Liver (tissue), 9 donors: ENCODE measurements around the gene MEF2A. TPM values are rescaled to one million over a fixed set of nuclear protein-coding genes. Genes with fewer than 3 reads are reported as not detected.

Experiments used
- DNase-seq: peaks from one replicate; pipeline ENCODE4 v3.0.0-alpha.2; 2017; ENCODE audit warnings: low spot score
- H3K27ac ChIP-seq, 2 donors: one replicate each; pipeline ENCODE4 v1.7.0; 2013; ENCODE audit warnings: inconsistent platforms in 2 of 2, low read length in 2 of 2, control low read depth in 1 of 2, low read depth in 1 of 2, mild to moderate bottlenecking in 1 of 2
- H3K27me3 ChIP-seq, 4 donors: one replicate each; pipeline versions ENCODE4 v1.6.1 to v1.7.0; 2013; ENCODE audit warnings: low read length in 3 of 4, inconsistent platforms in 1 of 4, mild to moderate bottlenecking in 1 of 4, moderate library complexity in 1 of 4; ENCODE audit not compliant: control insufficient read depth in 4 of 4, insufficient read depth in 4 of 4
- H3K36me3 ChIP-seq, 4 donors: one replicate each; pipeline versions ENCODE4 v1.6.1 to v1.7.0; 2013; ENCODE audit warnings: low read length in 3 of 4, mild to moderate bottlenecking in 3 of 4, low read depth in 1 of 4, moderate library complexity in 1 of 4; ENCODE audit not compliant: control insufficient read depth in 4 of 4, insufficient read depth in 3 of 4
- H3K4me1 ChIP-seq, 4 donors: one replicate each; pipeline versions ENCODE4 v1.6.1 to v1.7.0; 2013; ENCODE audit warnings: low read length in 3 of 4, mild to moderate bottlenecking in 3 of 4, moderate library complexity in 1 of 4; ENCODE audit not compliant: control insufficient read depth in 4 of 4, insufficient read depth in 4 of 4
- H3K4me3 ChIP-seq, 3 donors: one replicate each; pipeline versions ENCODE4 v1.6.1 to v1.7.0; 2013; ENCODE audit warnings: low read length in 3 of 3, control low read depth in 1 of 3, low read depth in 1 of 3, mild to moderate bottlenecking in 1 of 3
- H3K9ac ChIP-seq, 2 donors: one replicate each; pipeline ENCODE4 v1.7.0; 2013; ENCODE audit warnings: low read length in 2 of 2, mild to moderate bottlenecking in 2 of 2, moderate library complexity in 2 of 2, control low read depth in 1 of 2, low read depth in 1 of 2
- H3K9me3 ChIP-seq, 4 donors: one replicate each; pipeline versions ENCODE4 v1.6.1 to v1.7.0; 2013; ENCODE audit warnings: low read length in 3 of 4; ENCODE audit not compliant: control insufficient read depth in 4 of 4
- ATF3 ChIP-seq: IDR thresholded peaks from 2 replicates; pipeline ENCODE4 v1.6.1; 2016; ENCODE audit warnings: antibody characterized with exemption
- EGR1 ChIP-seq, 2 donors: IDR thresholded peaks; 2 replicates each; pipeline ENCODE4 v1.6.1; 2016 to 2018; ENCODE audit warnings: antibody characterized with exemption in 2 of 2, low read depth in 2 of 2
- FOXA1 ChIP-seq: IDR thresholded peaks from 2 replicates; pipeline ENCODE4 v1.6.1; 2016; ENCODE audit warnings: antibody characterized with exemption
- FOXA2 ChIP-seq: IDR thresholded peaks from 2 replicates; pipeline ENCODE4 v1.6.1; 2016; ENCODE audit warnings: antibody characterized with exemption
- GABPA ChIP-seq, 2 donors: IDR thresholded peaks in 1 of 2; conservative IDR thresholded peaks in 1 of 2; 2 replicates each; pipeline ENCODE4 v1.6.1; 2016; ENCODE audit warnings: antibody characterized with exemption in 2 of 2, mild to moderate bottlenecking in 1 of 2, moderate library complexity in 1 of 2
- HNF4A ChIP-seq, 2 donors: conservative IDR thresholded peaks; 2 replicates each; pipeline ENCODE4 v1.6.1; 2016; ENCODE audit warnings: antibody characterized with exemption in 2 of 2, mild to moderate bottlenecking in 2 of 2
- HNF4G ChIP-seq: IDR thresholded peaks from 2 replicates; pipeline ENCODE4 v1.6.1; 2016; ENCODE audit warnings: antibody characterized with exemption
- NR2F2 ChIP-seq: IDR thresholded peaks from 2 replicates; pipeline ENCODE4 v1.6.1; 2016; ENCODE audit warnings: antibody characterized with exemption
- RAD21 ChIP-seq, 2 donors: IDR thresholded peaks; 2 replicates each; pipeline ENCODE4 v1.6.1; 2016; ENCODE audit warnings: antibody characterized with exemption in 2 of 2, mild to moderate bottlenecking in 2 of 2
- REST ChIP-seq: IDR thresholded peaks from 2 replicates; pipeline ENCODE4 v1.6.1; 2016; ENCODE audit warnings: antibody characterized with exemption, mild to moderate bottlenecking
- SP1 ChIP-seq: IDR thresholded peaks from 2 replicates; pipeline ENCODE4 v1.6.1; 2018; ENCODE audit warnings: antibody characterized with exemption, mild to moderate bottlenecking
- TAF1 ChIP-seq: conservative IDR thresholded peaks from 2 replicates; pipeline ENCODE4 v1.6.1; 2016; ENCODE audit warnings: antibody characterized with exemption, mild to moderate bottlenecking
- YY1 ChIP-seq: IDR thresholded peaks from 2 replicates; pipeline ENCODE4 v1.6.1; 2016; ENCODE audit warnings: antibody characterized with exemption, mild to moderate bottlenecking
- WGBS: extraction: QIAGEN DNeasy Blood & Tissue Kit; methylation state at CpG from one replicate; pipeline ENCODE4 v1.1.7; 2013; 5-methylcytosine and 5-hydroxymethylcytosine counted together
- polyA plus RNA-seq, 2 donors: library from polyadenylated mRNA; stranded (reverse) in 1 of 2; unstranded in 1 of 2; fragments of 200-250 nt in 1 of 2; fragments of >200 nt in 1 of 2; fragmentation: Nextera tagmentation in 1 of 2; extraction: Ambion mirVana in 1 of 2; gene quantifications; one replicate each; pipeline versions ENCODE4 v1.2.1 to v1.2.3, GENCODE V29; 2013 to 2015
- total RNA-seq, 2 donors: library from RNA; depleted of rRNA; stranded (reverse); fragments of >200 nt; gene quantifications; one replicate each; pipeline ENCODE4 v1.2.3, GENCODE V29; 2014
- TF ChIP-seq, protein P1 (sequence below): IDR thresholded peaks from 2 replicates; pipeline ENCODE4 v1.6.1; 2016; ENCODE audit warnings: antibody characterized with exemption
- TF ChIP-seq, protein P2 (sequence below): IDR thresholded peaks from 2 replicates; pipeline ENCODE4 v1.6.1; 2016; ENCODE audit warnings: antibody characterized with exemption
- TF ChIP-seq, protein P3 (sequence below): fragments of 150-350 bp; IDR thresholded peaks from 2 replicates; pipeline ENCODE4 v1.5.1; 2017; ENCODE audit warnings: improper control_type of control experiment, low read depth, low read length; ENCODE audit not compliant: missing input control
- donor health status: healthy.
- donor health status: healthy.
- donor health status: healthy.
- donor health status: healthy.
- donor health status: healthy.

The MEF2A gene
- total and polyA plus RNA-seq, 4 donors = 8.5 to 45.9 (median 18.2) TPM

DNA sequence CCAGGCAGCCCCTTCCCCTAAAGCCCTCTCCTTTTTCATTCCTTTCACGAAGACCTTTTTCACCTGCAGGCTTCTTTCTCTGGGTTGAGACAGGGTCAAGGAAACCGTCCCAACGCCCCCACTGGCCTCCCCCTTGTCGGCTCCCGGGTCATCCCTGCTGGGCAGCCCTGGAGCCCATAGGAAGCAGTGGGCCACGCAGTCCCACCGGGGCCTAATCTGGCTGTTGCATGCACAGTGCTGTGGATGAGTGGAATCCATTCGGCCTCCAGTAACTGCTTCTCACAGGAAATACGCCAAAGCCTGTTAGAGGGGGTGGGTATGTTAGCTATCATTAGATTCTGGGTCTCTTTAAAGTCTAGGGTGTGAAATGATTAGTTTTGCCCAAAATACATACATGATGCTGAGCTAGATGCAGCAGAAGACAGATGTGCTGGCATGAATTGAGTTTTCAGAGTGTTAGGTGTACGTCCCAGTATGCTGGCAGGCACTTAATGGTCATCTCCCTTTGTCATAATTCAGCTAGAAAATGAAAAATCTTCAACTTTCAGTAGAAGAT, 150.8 kb downstream of the MEF2A start:
- Histone ChIP-seq H3K4me3 (no peak overlapping the region), H3K36me3 (peaks cover 5 to 17% (median 12%) of the 10 kb centered on the region in 4 donors)
- WGBS = 96% methylated on average over 10 of the region's 10 CpGs

More for the DNA sequence above, 150.8 kb downstream of the MEF2A start:
- Histone ChIP-seq H3K9ac (no peak overlapping the region), H3K4me1 (no peaks in the 10 kb centered on the region), H3K27me3 (no peaks in the 10 kb centered on the region), H3K27ac (no peak overlapping the region), H3K9me3 (no peaks in the 10 kb centered on the region)
- no peak for DNase-seq
- no peak for TF ChIP-seq REST
- no peak for TF ChIP-seq FOXA2
- TF ChIP-seq GABPA (IDR thresholded peaks at IDR 0.05 in 1 of 2, conservative IDR thresholded peaks at IDR 0.05 in 1 of 2) = no peak
- TF ChIP-seq YY1 = no peak
- TF ChIP-seq, protein P1, sequence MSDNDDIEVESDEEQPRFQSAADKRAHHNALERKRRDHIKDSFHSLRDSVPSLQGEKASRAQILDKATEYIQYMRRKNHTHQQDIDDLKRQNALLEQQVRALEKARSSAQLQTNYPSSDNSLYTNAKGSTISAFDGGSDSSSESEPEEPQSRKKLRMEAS = no peak
- TF ChIP-seq FOXA1 = no peak
- TF ChIP-seq, protein P2, sequence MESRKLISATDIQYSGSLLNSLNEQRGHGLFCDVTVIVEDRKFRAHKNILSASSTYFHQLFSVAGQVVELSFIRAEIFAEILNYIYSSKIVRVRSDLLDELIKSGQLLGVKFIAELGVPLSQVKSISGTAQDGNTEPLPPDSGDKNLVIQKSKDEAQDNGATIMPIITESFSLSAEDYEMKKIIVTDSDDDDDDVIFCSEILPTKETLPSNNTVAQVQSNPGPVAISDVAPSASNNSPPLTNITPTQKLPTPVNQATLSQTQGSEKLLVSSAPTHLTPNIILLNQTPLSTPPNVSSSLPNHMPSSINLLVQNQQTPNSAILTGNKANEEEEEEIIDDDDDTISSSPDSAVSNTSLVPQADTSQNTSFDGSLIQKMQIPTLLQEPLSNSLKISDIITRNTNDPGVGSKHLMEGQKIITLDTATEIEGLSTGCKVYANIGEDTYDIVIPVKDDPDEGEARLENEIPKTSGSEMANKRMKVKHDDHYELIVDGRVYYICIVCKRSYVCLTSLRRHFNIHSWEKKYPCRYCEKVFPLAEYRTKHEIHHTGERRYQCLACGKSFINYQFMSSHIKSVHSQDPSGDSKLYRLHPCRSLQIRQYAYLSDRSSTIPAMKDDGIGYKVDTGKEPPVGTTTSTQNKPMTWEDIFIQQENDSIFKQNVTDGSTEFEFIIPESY = no peak
- no peak for TF ChIP-seq HNF4A (conservative IDR thresholded peaks at IDR 0.05)
- no peak for TF ChIP-seq TAF1
- no peak for TF ChIP-seq EGR1 (IDR thresholded peaks at IDR 0.05; ENCODE audit: low read depth in 2 of 2)
- TF ChIP-seq NR2F2 = no peak
- TF ChIP-seq RAD21 (IDR thresholded peaks at IDR 0.05) = no peak
- TF ChIP-seq ATF3 = no peak
- no peak for TF ChIP-seq HNF4G
- TF ChIP-seq, protein P3, sequence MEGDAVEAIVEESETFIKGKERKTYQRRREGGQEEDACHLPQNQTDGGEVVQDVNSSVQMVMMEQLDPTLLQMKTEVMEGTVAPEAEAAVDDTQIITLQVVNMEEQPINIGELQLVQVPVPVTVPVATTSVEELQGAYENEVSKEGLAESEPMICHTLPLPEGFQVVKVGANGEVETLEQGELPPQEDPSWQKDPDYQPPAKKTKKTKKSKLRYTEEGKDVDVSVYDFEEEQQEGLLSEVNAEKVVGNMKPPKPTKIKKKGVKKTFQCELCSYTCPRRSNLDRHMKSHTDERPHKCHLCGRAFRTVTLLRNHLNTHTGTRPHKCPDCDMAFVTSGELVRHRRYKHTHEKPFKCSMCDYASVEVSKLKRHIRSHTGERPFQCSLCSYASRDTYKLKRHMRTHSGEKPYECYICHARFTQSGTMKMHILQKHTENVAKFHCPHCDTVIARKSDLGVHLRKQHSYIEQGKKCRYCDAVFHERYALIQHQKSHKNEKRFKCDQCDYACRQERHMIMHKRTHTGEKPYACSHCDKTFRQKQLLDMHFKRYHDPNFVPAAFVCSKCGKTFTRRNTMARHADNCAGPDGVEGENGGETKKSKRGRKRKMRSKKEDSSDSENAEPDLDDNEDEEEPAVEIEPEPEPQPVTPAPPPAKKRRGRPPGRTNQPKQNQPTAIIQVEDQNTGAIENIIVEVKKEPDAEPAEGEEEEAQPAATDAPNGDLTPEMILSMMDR = no peak
- TF ChIP-seq SP1 = no peak
